Lung (tissue), 12 donors: Measurements from ENCODE around the gene EIF2D. TPM values are rescaled to one million over a fixed set of nuclear protein-coding genes. Genes with fewer than 3 reads are reported as not detected.

Source experiments
- ATAC-seq: fragments of 200-7000 bp; cut with Tn5 transposase; one replicate; pipeline ENCODE4 v1.9.1; 2020; ENCODE audit warnings: moderate number of reproducible peaks; ENCODE audit not compliant: insufficient read depth, low FRiP score
- DNase-seq, 3 donors: peaks; one replicate each; pipeline ENCODE4 v3.0.0-alpha.2; 2013 to 2017
- H3K27ac ChIP-seq, 2 donors: one replicate each; pipeline ENCODE4 v1.5.1; 2013; ENCODE audit warnings: mild to moderate bottlenecking in 2 of 2, moderate library complexity in 2 of 2, control low read depth in 1 of 2, inconsistent platforms in 1 of 2, low read depth in 1 of 2, low read length in 1 of 2
- H3K27me3 ChIP-seq, 3 donors: one replicate each; pipeline ENCODE4 v1.5.1; 2013; ENCODE audit warnings: low read length in 2 of 3; ENCODE audit not compliant: control insufficient read depth in 3 of 3, insufficient read depth in 3 of 3
- H3K36me3 ChIP-seq, 4 donors: one replicate each; pipeline ENCODE4 v1.5.1; 2013; ENCODE audit warnings: low read length in 4 of 4, mild to moderate bottlenecking in 1 of 4, moderate library complexity in 1 of 4; ENCODE audit not compliant: control insufficient read depth in 4 of 4, insufficient read depth in 4 of 4
- H3K4me1 ChIP-seq, 5 donors: one replicate each; pipeline ENCODE4 v1.5.1; 2013; ENCODE audit warnings: low read length in 5 of 5, mild to moderate bottlenecking in 2 of 5, moderate library complexity in 1 of 5; ENCODE audit not compliant: control insufficient read depth in 5 of 5, insufficient read depth in 5 of 5
- H3K4me3 ChIP-seq: one replicate; pipeline ENCODE4 v1.5.1; 2013; ENCODE audit warnings: mild to moderate bottlenecking, control low read depth, moderate library complexity
- H3K9ac ChIP-seq, 2 donors: one replicate each; pipeline ENCODE4 v1.5.1; 2013; ENCODE audit warnings: low read length in 2 of 2, control low read depth in 1 of 2; ENCODE audit not compliant: insufficient read depth in 1 of 2
- H3K9me3 ChIP-seq, 4 donors: one replicate each; pipeline ENCODE4 v1.5.1; 2013; ENCODE audit warnings: low read length in 3 of 4, mild to moderate bottlenecking in 1 of 4, moderate library complexity in 1 of 4; ENCODE audit not compliant: control insufficient read depth in 4 of 4, insufficient read depth in 3 of 4
- CTCF ChIP-seq: IDR thresholded peaks from 2 replicates; pipeline ENCODE4 v1.5.1; 2012; ENCODE audit warnings: mild to moderate bottlenecking; ENCODE audit errors: control extremely low read depth, extremely low read depth
- WGBS, 2 donors: extraction: QIAGEN DNeasy Blood & Tissue Kit; methylation state at CpG; one replicate each; pipeline ENCODE4 v1.1.7; 2013; 5-methylcytosine and 5-hydroxymethylcytosine counted together
- polyA plus RNA-seq, 2 donors: library from polyadenylated mRNA; stranded (reverse); fragments of 200-250 nt; gene quantifications; one replicate each; pipeline ENCODE4 v1.2.1, GENCODE V29; 2013
- total RNA-seq, 2 donors: library from RNA; depleted of rRNA in 1 of 2; stranded (reverse); fragments of >200 nt in 1 of 2; gene quantifications; one replicate each; pipeline ENCODE4 v1.2.1, GENCODE V29; 2014 to 2021
- donor health status: control.
- donor health status: control.
- donor health status: Bipolar disorder and iron deficiency.
- donor health status: healthy.
- donor health status: DM: yes; HTN: yes; CAD: no.

EIF2D gene
- total and polyA plus RNA-seq, 4 donors = 27.7 to 78.9 (median 43.2) TPM

GRCh38 chr1:206544562-206545257, 67.6 kb downstream of the EIF2D start:
- no peak overlapping the region for H3K27ac ChIP-seq
- H3K27me3 ChIP-seq = no peaks in the 10 kb centered on the region
- DNase-seq (peak; percentile 65 to 74 (median 72)), ATAC-seq (peak; percentile 71)
- no peak overlapping the region for H3K4me3 ChIP-seq
- no peak overlapping the region for H3K9ac ChIP-seq
- TF ChIP-seq CTCF = peak; percentile 75
- 12 to 15% methylated on average over 9 of the region's 9 CpGs for WGBS, 2 donors
- no peaks in the 10 kb centered on the region for H3K36me3 ChIP-seq
- H3K9me3 ChIP-seq = no peaks in the 10 kb centered on the region
- H3K4me1 ChIP-seq = peaks cover 0 to 7% (median 0%) of the 10 kb centered on the region in 5 donors

Other genes with a start within 250 kb of the EIF2D start
- gene IKBKE, start 142.0 kb downstream of the EIF2D start, total RNA-seq = 10 to 100 TPM in 1 of 2 donors, 1 to 10 TPM in 1; 7.5 to 15.8 TPM
- 10 to 100 TPM in 1 of 2 donors, 1 to 10 TPM in 1; 6.1 to 17.1 TPM for gene IKBKE, start 142.0 kb downstream of the EIF2D start, polyA plus RNA-seq
- gene RASSF5, start 104.9 kb downstream of the EIF2D start, total RNA-seq = 10 to 100 TPM; 23.7 to 37.7 TPM
- 10 to 100 TPM; 10.3 to 38.2 TPM for gene RASSF5, start 104.9 kb downstream of the EIF2D start, polyA plus RNA-seq
- gene DYRK3, start 23.1 kb upstream of the EIF2D start, total RNA-seq = 10 to 100 TPM; 12.3 to 13.0 TPM
- 1 to 10 TPM; 4.6 to 5.4 TPM for gene DYRK3, start 23.1 kb upstream of the EIF2D start, polyA plus RNA-seq
- gene MAPKAPK2, start 72.4 kb upstream of the EIF2D start, total RNA-seq = 100 to 1,000 TPM in 1 of 2 donors, 10 to 100 TPM in 1; 35.8 to 116 TPM
- 10 to 100 TPM; 55.7 to 94.5 TPM for gene MAPKAPK2, start 72.4 kb upstream of the EIF2D start, polyA plus RNA-seq
- gene IL19, start 158.3 kb upstream of the EIF2D start, total RNA-seq = under 1 TPM in 1 of 2 donors, not detected in 1; 0.12 TPM
- gene IL19, start 158.3 kb upstream of the EIF2D start, polyA plus RNA-seq = under 1 TPM; 0.10 to 0.68 TPM
- gene IL10, start 160.0 kb upstream of the EIF2D start, total RNA-seq = 1 to 10 TPM; 2.4 to 3.4 TPM
- gene IL10, start 160.0 kb upstream of the EIF2D start, polyA plus RNA-seq = 10 to 100 TPM in 1 of 2 donors, under 1 TPM in 1; 0.37 to 37.3 TPM